ENCODE measurements around the gene HBS1L. TPM values are rescaled to one million over a fixed set of nuclear protein-coding genes. Genes with fewer than 3 reads are reported as not detected.

Gene HBS1L
- total and polyA plus RNA-seq, 2 donors, result 49.4 to 133 TPM

DNA sequence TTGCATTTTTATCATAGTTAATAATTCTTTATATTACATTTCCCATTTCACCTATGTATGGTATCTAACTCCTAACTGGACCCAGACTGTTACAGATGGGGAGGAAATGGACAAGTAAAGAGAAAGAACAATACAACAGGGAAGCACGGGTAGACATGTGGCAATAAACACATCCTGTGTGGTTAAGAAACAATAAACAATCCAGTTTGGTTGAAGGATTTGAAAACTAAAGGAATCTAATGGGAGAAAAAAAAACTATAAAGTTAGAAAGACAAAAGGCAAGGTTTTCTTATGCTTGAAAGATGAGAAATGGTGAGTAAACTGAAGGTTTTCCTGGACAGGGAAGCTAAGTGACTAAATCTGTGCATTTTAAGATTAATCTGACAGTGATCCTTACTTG, 69.8 kb downstream of the HBS1L start:
- WGBS, result 19% methylated on average over 1 of the region's 1 CpG
- Histone ChIP-seq H3K27ac (ENCODE audit: low read depth in 1 of 2, low read length in 1 of 2) (no peak overlapping the region), H3K9me3 (ENCODE audit: control insufficient read depth in 2 of 2, insufficient read depth in 1 of 2, low read length in 1 of 2) (no peaks in the 10 kb centered on the region), H3K36me3 (ENCODE audit: control insufficient read depth in 2 of 2, insufficient read depth in 2 of 2, low read length in 1 of 2) (peaks cover 11 to 47% of the 10 kb centered on the region in 2 donors), H3K27me3 (ENCODE audit: control insufficient read depth in 2 of 2, insufficient read depth in 1 of 2, low read length in 1 of 2) (no peaks in the 10 kb centered on the region), H3K4me3 (ENCODE audit: low read length in 2 of 2) (no peak overlapping the region), H3K4me1 (ENCODE audit: control insufficient read depth in 2 of 2, insufficient read depth in 2 of 2, low read length in 2 of 2) (no peaks in the 10 kb centered on the region)
- no peak for DNase-seq (ENCODE audit: low read depth in 6 of 9, low spot score in 9 of 9)

DNA sequence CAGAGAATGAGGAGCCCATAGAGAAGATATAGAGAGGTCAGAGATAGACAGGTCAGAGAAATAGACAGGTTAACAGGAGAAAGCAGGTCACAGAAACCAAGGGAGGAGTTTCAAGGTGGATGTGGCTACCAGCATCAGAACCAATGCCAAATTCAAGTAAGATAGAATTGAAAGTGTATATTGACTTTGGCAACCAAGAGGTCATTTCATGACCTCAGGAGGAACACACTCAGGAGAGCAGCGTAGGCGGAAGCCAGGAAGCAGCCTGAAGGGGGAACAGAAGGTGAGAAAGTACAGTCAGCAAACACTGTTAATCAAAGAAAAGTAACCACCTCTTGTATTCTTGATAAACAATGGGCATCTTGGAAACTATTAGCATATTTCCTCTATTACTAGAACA, 70.8 kb downstream of the HBS1L start:
- H3K4me1 ChIP-seq (ENCODE audit: control insufficient read depth in 2 of 2, insufficient read depth in 2 of 2, low read length in 2 of 2), result no peaks in the 10 kb centered on the region
- WGBS, result over 99% methylated on average over 2 of the region's 2 CpGs
- no peak for DNase-seq (ENCODE audit: low read depth in 6 of 9, low spot score in 9 of 9)
- H3K4me3 ChIP-seq (ENCODE audit: low read length in 2 of 2), result no peak overlapping the region
- H3K27me3 ChIP-seq (ENCODE audit: control insufficient read depth in 2 of 2, insufficient read depth in 1 of 2, low read length in 1 of 2), result no peaks in the 10 kb centered on the region
- H3K9me3 ChIP-seq (ENCODE audit: control insufficient read depth in 2 of 2, insufficient read depth in 1 of 2, low read length in 1 of 2), result no peaks in the 10 kb centered on the region
- H3K27ac ChIP-seq (ENCODE audit: low read depth in 1 of 2, low read length in 1 of 2), result no peak overlapping the region
- peaks cover 14 to 50% of the 10 kb centered on the region in 2 donors for H3K36me3 ChIP-seq (ENCODE audit: control insufficient read depth in 2 of 2, insufficient read depth in 2 of 2, low read length in 1 of 2)

DNA sequence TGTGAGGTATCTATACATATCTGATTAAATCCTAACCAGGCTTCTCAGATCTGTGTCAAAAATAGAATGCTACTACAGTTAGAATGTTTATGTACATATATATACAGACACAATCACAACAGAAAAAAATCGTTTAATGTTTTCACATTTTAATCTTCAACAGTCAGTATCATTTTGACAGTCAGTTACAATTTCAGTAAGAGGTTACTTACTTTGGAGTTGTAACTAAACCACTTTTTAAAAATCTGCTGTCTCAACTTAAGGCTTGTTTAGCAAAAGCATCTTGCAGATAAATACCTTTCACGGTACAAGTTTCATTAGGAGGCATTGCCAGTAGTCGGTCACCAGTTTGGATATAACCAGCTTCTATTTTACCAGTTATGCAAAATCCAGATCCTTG, 72.5 kb downstream of the HBS1L start:
- 96% methylated on average over 3 of the region's 3 CpGs for WGBS

DNA sequence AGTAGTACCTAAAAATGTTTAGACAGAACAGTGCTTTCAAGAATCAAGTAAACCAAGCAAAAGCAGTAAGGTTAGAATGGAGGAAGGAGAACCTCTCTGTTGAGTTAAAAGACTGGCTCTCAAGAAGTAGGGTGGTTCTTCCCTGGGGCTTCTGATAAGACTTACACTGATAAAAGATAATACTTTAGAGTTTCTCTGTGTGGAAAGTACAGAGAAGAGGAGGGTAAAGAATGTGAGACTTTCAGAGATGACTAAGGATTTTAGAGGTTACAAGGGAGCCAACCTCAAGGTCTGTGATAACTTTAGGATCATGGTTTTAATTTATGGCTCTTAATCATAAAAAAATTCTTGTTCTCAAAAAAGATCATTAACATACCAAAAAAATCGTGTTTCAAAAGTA, 73.8 kb downstream of the HBS1L start:
- Histone ChIP-seq H3K27ac (ENCODE audit: low read depth in 1 of 2, low read length in 1 of 2) (no peak overlapping the region), H3K9me3 (ENCODE audit: control insufficient read depth in 2 of 2, insufficient read depth in 1 of 2, low read length in 1 of 2) (no peaks in the 10 kb centered on the region), H3K27me3 (ENCODE audit: control insufficient read depth in 2 of 2, insufficient read depth in 1 of 2, low read length in 1 of 2) (no peaks in the 10 kb centered on the region), H3K4me1 (ENCODE audit: control insufficient read depth in 2 of 2, insufficient read depth in 2 of 2, low read length in 2 of 2) (no peaks in the 10 kb centered on the region), H3K36me3 (ENCODE audit: control insufficient read depth in 2 of 2, insufficient read depth in 2 of 2, low read length in 1 of 2) (peaks cover 17 to 61% of the 10 kb centered on the region in 2 donors), H3K4me3 (ENCODE audit: low read length in 2 of 2) (no peak overlapping the region)
- WGBS, result 60% methylated on average over 1 of the region's 1 CpG
- DNase-seq (ENCODE audit: low read depth in 6 of 9, low spot score in 9 of 9), result peak in 1 of 9 donors; percentile 12

More for the DNA sequence above, 72.5 kb downstream of the HBS1L start:
- H3K27ac ChIP-seq (ENCODE audit: low read depth in 1 of 2, low read length in 1 of 2), result no peak overlapping the region
- H3K9me3 ChIP-seq (ENCODE audit: control insufficient read depth in 2 of 2, insufficient read depth in 1 of 2, low read length in 1 of 2), result no peaks in the 10 kb centered on the region
- H3K4me3 ChIP-seq (ENCODE audit: low read length in 2 of 2), result no peak overlapping the region
- peaks cover 14 to 54% of the 10 kb centered on the region in 2 donors for H3K36me3 ChIP-seq (ENCODE audit: control insufficient read depth in 2 of 2, insufficient read depth in 2 of 2, low read length in 1 of 2)
- H3K27me3 ChIP-seq (ENCODE audit: control insufficient read depth in 2 of 2, insufficient read depth in 1 of 2, low read length in 1 of 2), result no peaks in the 10 kb centered on the region
- DNase-seq (ENCODE audit: low read depth in 6 of 9, low spot score in 9 of 9), result no peak
- no peaks in the 10 kb centered on the region for H3K4me1 ChIP-seq (ENCODE audit: control insufficient read depth in 2 of 2, insufficient read depth in 2 of 2, low read length in 2 of 2)

DNA sequence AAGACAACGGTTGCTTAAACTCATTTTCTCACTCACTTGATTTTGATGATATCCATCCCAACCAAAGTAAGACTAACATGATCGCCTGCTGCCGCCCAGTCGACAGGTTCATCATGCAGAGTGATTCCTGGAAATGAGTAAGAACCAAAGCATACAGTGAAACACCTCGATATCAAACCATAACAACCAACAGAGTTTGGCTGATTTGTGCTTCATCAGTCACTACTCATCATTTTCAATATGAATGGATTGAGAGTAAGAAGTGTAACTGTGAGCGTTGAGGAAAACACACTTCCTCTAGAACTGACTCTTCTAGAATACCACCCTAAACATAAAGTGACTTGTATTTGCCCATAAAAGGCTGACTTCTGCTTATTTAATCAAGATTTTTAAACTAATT, 75.5 kb downstream of the HBS1L start:
- Histone ChIP-seq H3K36me3 (ENCODE audit: control insufficient read depth in 2 of 2, insufficient read depth in 2 of 2, low read length in 1 of 2) (peaks cover 11 to 55% of the 10 kb centered on the region in 2 donors), H3K4me3 (ENCODE audit: low read length in 2 of 2) (no peak overlapping the region), H3K9me3 (ENCODE audit: control insufficient read depth in 2 of 2, insufficient read depth in 1 of 2, low read length in 1 of 2) (no peaks in the 10 kb centered on the region), H3K4me1 (ENCODE audit: control insufficient read depth in 2 of 2, insufficient read depth in 2 of 2, low read length in 2 of 2) (no peaks in the 10 kb centered on the region), H3K27me3 (ENCODE audit: control insufficient read depth in 2 of 2, insufficient read depth in 1 of 2, low read length in 1 of 2) (no peaks in the 10 kb centered on the region), H3K27ac (ENCODE audit: low read depth in 1 of 2, low read length in 1 of 2) (no peak overlapping the region)
- no peak for DNase-seq (ENCODE audit: low read depth in 6 of 9, low spot score in 9 of 9)
- 96% methylated on average over 6 of the region's 6 CpGs for WGBS

DNA sequence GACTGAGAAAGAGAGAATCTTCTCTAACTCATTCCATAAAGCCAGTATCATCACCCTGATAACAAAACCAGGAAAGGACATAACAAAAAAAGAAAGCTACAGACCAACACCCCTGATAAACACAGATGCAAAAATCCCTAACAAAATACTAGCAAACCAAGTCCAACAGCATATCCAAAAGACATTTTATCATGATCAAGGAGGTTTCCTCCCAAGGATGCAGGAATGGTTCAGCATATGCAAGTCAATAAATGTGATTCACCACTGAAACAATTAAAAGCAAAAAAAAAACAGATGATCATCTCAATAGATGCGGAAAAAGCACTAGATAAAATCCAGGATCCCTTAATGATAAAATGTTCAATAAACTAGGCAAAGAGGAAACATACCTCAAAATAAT, 80.3 kb downstream of the HBS1L start:
- 97% methylated on average over 1 of the region's 1 CpG for WGBS
- DNase-seq (ENCODE audit: low read depth in 6 of 9, low spot score in 9 of 9), result no peak
- H3K4me1 ChIP-seq (ENCODE audit: control insufficient read depth in 2 of 2, insufficient read depth in 2 of 2, low read length in 2 of 2), result no peaks in the 10 kb centered on the region
- H3K36me3 ChIP-seq (ENCODE audit: control insufficient read depth in 2 of 2, insufficient read depth in 2 of 2, low read length in 1 of 2), result peaks cover 11 to 61% of the 10 kb centered on the region in 2 donors
- H3K4me3 ChIP-seq (ENCODE audit: low read length in 2 of 2), result no peak overlapping the region
- H3K9me3 ChIP-seq (ENCODE audit: control insufficient read depth in 2 of 2, insufficient read depth in 1 of 2, low read length in 1 of 2), result no peaks in the 10 kb centered on the region
- H3K27me3 ChIP-seq (ENCODE audit: control insufficient read depth in 2 of 2, insufficient read depth in 1 of 2, low read length in 1 of 2), result no peaks in the 10 kb centered on the region
- no peak overlapping the region for H3K27ac ChIP-seq (ENCODE audit: low read depth in 1 of 2, low read length in 1 of 2)

DNA sequence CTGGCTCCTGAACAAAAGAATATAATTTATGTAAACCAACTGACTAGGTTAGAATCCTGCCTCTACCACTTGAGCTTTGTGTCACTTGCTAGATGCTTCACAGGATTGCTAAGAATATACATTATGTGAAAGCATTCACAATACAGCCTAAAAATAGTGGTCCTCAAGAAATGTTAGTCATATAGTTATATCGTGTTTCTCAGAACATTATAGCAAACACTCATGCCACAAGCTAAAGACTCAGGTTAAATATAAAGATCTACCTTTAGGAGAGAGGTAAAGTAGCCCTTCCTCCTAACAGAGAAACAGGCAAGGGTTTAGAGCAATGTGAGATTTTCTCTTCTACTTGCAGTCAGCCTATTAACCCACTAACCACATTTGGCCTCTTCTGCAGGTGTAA, 86.9 kb downstream of the HBS1L start:
- no peaks in the 10 kb centered on the region for H3K4me1 ChIP-seq (ENCODE audit: control insufficient read depth in 2 of 2, insufficient read depth in 2 of 2, low read length in 2 of 2)
- H3K36me3 ChIP-seq (ENCODE audit: control insufficient read depth in 2 of 2, insufficient read depth in 2 of 2, low read length in 1 of 2), result peaks cover 17 to 50% of the 10 kb centered on the region in 2 donors
- WGBS, result 95% methylated on average over 1 of the region's 1 CpG
- no peaks in the 10 kb centered on the region for H3K27me3 ChIP-seq (ENCODE audit: control insufficient read depth in 2 of 2, insufficient read depth in 1 of 2, low read length in 1 of 2)
- H3K4me3 ChIP-seq (ENCODE audit: low read length in 2 of 2), result no peak overlapping the region
- no peak for DNase-seq (ENCODE audit: low read depth in 6 of 9, low spot score in 9 of 9)
- no peaks in the 10 kb centered on the region for H3K9me3 ChIP-seq (ENCODE audit: control insufficient read depth in 2 of 2, insufficient read depth in 1 of 2, low read length in 1 of 2)
- H3K27ac ChIP-seq (ENCODE audit: low read depth in 1 of 2, low read length in 1 of 2), result no peak overlapping the region

DNA sequence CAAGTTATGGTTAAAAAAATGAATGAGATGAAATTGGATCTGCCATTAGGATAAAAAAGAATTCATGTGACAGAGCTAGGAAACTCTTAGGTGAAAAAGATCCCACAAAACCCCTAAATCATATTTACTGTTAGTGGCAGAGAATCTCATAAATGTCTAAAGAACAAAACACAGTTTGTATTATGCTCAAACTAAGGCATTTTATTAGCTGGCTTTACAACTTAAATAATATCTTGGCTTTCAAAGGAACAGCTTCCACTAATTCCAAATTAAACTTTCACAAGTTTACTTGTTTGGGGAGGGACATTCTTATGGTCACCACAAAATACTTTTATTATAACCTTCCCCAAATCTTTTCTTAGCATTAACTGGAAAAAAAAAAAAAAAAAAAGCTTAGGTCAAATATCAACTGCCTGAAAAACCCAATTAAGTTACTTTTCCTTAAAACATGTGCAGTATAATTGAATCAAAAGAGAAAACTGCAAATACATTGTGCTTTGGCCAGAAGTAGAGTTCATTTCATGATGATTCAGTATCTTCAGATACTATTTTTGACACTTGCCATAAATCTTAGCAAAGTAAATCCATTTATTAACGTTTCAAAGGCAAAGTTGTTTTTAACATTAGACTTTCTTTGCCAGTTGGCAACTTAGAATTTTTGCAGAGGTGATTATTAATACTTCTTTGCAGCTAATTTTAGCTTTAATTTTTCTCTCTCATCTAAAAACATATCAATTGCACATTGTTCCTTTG, 90.0 kb downstream of the HBS1L start:
- Histone ChIP-seq H3K4me3 (ENCODE audit: low read length in 2 of 2) (no peak overlapping the region), H3K4me1 (ENCODE audit: control insufficient read depth in 2 of 2, insufficient read depth in 2 of 2, low read length in 2 of 2) (no peaks in the 10 kb centered on the region), H3K36me3 (ENCODE audit: control insufficient read depth in 2 of 2, insufficient read depth in 2 of 2, low read length in 1 of 2) (peaks cover 19 to 42% of the 10 kb centered on the region in 2 donors), H3K27me3 (ENCODE audit: control insufficient read depth in 2 of 2, insufficient read depth in 1 of 2, low read length in 1 of 2) (no peaks in the 10 kb centered on the region), H3K9me3 (ENCODE audit: control insufficient read depth in 2 of 2, insufficient read depth in 1 of 2, low read length in 1 of 2) (no peaks in the 10 kb centered on the region), H3K27ac (ENCODE audit: low read depth in 1 of 2, low read length in 1 of 2) (no peak overlapping the region)
- DNase-seq (ENCODE audit: low read depth in 6 of 9, low spot score in 9 of 9), result no peak
- WGBS, result 91% methylated on average over 1 of the region's 1 CpG

DNA sequence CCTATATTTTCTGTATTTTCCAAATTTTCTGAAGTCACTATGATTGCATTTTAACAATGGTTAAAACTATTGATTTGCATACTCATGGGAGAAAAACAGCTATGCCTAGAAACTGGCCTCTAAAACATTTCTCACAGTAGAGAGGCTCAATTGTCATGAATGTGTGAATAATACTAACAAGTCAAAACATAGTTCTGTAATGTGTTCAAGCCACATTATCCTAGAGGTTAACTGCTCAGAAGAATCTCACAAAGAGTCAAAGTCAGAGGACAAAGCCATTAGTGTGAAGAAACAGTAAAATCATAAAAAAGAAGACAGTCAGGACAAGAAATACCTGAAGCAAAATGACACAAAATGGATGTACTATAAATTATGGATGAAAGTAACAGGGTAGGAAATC, 92.2 kb downstream of the HBS1L start:
- Histone ChIP-seq H3K36me3 (ENCODE audit: control insufficient read depth in 2 of 2, insufficient read depth in 2 of 2, low read length in 1 of 2) (peaks cover 24 to 42% of the 10 kb centered on the region in 2 donors), H3K4me1 (ENCODE audit: control insufficient read depth in 2 of 2, insufficient read depth in 2 of 2, low read length in 2 of 2) (no peaks in the 10 kb centered on the region), H3K4me3 (ENCODE audit: low read length in 2 of 2) (no peak overlapping the region), H3K27me3 (ENCODE audit: control insufficient read depth in 2 of 2, insufficient read depth in 1 of 2, low read length in 1 of 2) (no peaks in the 10 kb centered on the region), H3K27ac (ENCODE audit: low read depth in 1 of 2, low read length in 1 of 2) (no peak overlapping the region), H3K9me3 (ENCODE audit: control insufficient read depth in 2 of 2, insufficient read depth in 1 of 2, low read length in 1 of 2) (no peaks in the 10 kb centered on the region)
- no peak for DNase-seq (ENCODE audit: low read depth in 6 of 9, low spot score in 9 of 9)
